Keratinocyte (primary cell): ENCODE results near the gene C6orf47. TPM values are rescaled to one million over a fixed set of nuclear protein-coding genes. Genes with fewer than 3 reads are reported as not detected.

Experiments
- DNase-seq: peaks from one replicate; pipeline ENCODE4 v3.0.0-alpha.2; 2011; ENCODE audit warnings: low read depth, missing footprints, low spot score
- FAIRE-seq: peaks from 2 replicates; lab custom pipeline; 2011; peaks lifted over from hg19 to GRCh38; lab: Jason Lieb, UNC
- H2AFZ ChIP-seq: 2 replicates; pipeline ENCODE4 v1.6.0; 2012; ENCODE audit warnings: low read length, control low read depth, inconsistent platforms; ENCODE audit not compliant: control insufficient read depth
- H3K27ac ChIP-seq: 2 replicates; pipeline ENCODE4 v1.5.1; 2011; ENCODE audit warnings: low read length; ENCODE audit not compliant: control insufficient read depth, insufficient read depth
- H3K27me3 ChIP-seq: 3 replicates; pipeline ENCODE4 v1.6.0; 2011; ENCODE audit warnings: low read length; ENCODE audit not compliant: control insufficient read depth, insufficient read depth; ENCODE audit errors: extremely low read depth
- H3K36me3 ChIP-seq, 2 experiments: 2 replicates in 1 of 2; 3 replicates in 1 of 2; pipeline ENCODE4 v1.5.1; 2011; ENCODE audit warnings: low read length in 2 of 2, mild to moderate bottlenecking in 1 of 2; ENCODE audit not compliant: control insufficient read depth in 2 of 2, insufficient read depth in 2 of 2; ENCODE audit errors: extremely low read depth in 1 of 2
- H3K4me1 ChIP-seq: 3 replicates; pipeline ENCODE4 v1.5.1; 2011; ENCODE audit warnings: low read length; ENCODE audit not compliant: control insufficient read depth, insufficient read depth; ENCODE audit errors: extremely low read depth
- H3K4me2 ChIP-seq: 3 replicates; pipeline ENCODE4 v1.6.0; 2011; ENCODE audit warnings: low read depth, low read length; ENCODE audit not compliant: control insufficient read depth, insufficient read depth; ENCODE audit errors: extremely low read depth
- H3K4me3 ChIP-seq, 3 experiments: fragments of 200-600 bp in 1 of 3; sonication (generic) in 1 of 3; 2 replicates in 2 of 3; 3 replicates in 1 of 3; pipeline ENCODE4 v1.5.1; 2011 to 2016; ENCODE audit warnings: low read length in 3 of 3, mild to moderate bottlenecking in 3 of 3, control low read depth in 2 of 3, inconsistent platforms in 1 of 3, low read depth in 1 of 3, mixed read lengths in 1 of 3, mixed run types in 1 of 3, moderate library complexity in 1 of 3; ENCODE audit not compliant: control insufficient read depth in 2 of 3, insufficient read depth in 2 of 3; ENCODE audit errors: extremely low read depth in 1 of 3
- H3K79me2 ChIP-seq: 2 replicates; pipeline ENCODE4 v1.6.0; 2012; ENCODE audit warnings: low read length; ENCODE audit not compliant: control insufficient read depth, insufficient read depth
- H3K9ac ChIP-seq: 3 replicates; pipeline ENCODE4 v1.6.0; 2011; ENCODE audit warnings: low read length; ENCODE audit not compliant: control insufficient read depth, insufficient read depth; ENCODE audit errors: extremely low read depth
- H3K9me1 ChIP-seq: 3 replicates; pipeline ENCODE4 v1.6.0; 2011; ENCODE audit warnings: low read length; ENCODE audit not compliant: control insufficient read depth, insufficient read depth; ENCODE audit errors: extremely low read depth
- H3K9me3 ChIP-seq: 2 replicates; pipeline ENCODE4 v1.5.1; 2012; ENCODE audit warnings: low read depth, low read length; ENCODE audit not compliant: control insufficient read depth
- H4K20me1 ChIP-seq: 3 replicates; pipeline ENCODE4 v1.6.0; 2011; ENCODE audit warnings: low read length; ENCODE audit not compliant: control insufficient read depth, insufficient read depth; ENCODE audit errors: extremely low read depth
- EZH2 ChIP-seq: IDR thresholded peaks from one replicate; pipeline ENCODE4 v1.6.1; 2012; ENCODE audit warnings: inconsistent platforms, mild to moderate bottlenecking, low read length, moderate library complexity
- dilution Hi-C: fragments of 300-500 bp; cut with MboI; formaldehyde crosslinking; loops from one replicate; pipeline ENCODE4 v1.7.0; 2020; ENCODE audit warnings: low sequenced_read_pairs; ENCODE audit not compliant: extremely low pct_ligation_motif_present
- polyA plus RNA-seq, 5 experiments: library from polyadenylated mRNA; depleted of rRNA in 3 of 5; stranded (reverse) in 3 of 5; stranded (forward) in 1 of 5; unstranded in 1 of 5; fragments of >200 nt; gene quantifications; 1 replicate in 1 of 5; 2 replicates in 3 of 5; 3 replicates in 1 of 5; pipeline versions ENCODE4 v1.2.1 to v1.2.3, GENCODE V29; 2011 to 2012; ENCODE audit warnings: missing spikeins in 2 of 5, low read depth in 1 of 5, low replicate concordance in 1 of 5
- TF ChIP-seq, protein P1 (sequence below), 3 experiments: IDR thresholded peaks in 1 of 3; conservative IDR thresholded peaks in 1 of 3; optimal IDR thresholded peaks in 1 of 3; 2 replicates in 2 of 3; 3 replicates in 1 of 3; pipeline versions ENCODE3 to v1.5.1; 2011; ENCODE audit warnings: low read length in 3 of 3, mild to moderate bottlenecking in 3 of 3, moderate library complexity in 2 of 3, control low read depth in 1 of 3, inconsistent platforms in 1 of 3; ENCODE audit not compliant: insufficient read depth in 2 of 3; ENCODE audit errors: extremely low read depth in 1 of 3

C6orf47 gene
- polyA plus RNA-seq, 1 donor (not counting 4 experiments of a cell fraction or from before 2014, with no cell fraction given), result 7.9 TPM

DNA sequence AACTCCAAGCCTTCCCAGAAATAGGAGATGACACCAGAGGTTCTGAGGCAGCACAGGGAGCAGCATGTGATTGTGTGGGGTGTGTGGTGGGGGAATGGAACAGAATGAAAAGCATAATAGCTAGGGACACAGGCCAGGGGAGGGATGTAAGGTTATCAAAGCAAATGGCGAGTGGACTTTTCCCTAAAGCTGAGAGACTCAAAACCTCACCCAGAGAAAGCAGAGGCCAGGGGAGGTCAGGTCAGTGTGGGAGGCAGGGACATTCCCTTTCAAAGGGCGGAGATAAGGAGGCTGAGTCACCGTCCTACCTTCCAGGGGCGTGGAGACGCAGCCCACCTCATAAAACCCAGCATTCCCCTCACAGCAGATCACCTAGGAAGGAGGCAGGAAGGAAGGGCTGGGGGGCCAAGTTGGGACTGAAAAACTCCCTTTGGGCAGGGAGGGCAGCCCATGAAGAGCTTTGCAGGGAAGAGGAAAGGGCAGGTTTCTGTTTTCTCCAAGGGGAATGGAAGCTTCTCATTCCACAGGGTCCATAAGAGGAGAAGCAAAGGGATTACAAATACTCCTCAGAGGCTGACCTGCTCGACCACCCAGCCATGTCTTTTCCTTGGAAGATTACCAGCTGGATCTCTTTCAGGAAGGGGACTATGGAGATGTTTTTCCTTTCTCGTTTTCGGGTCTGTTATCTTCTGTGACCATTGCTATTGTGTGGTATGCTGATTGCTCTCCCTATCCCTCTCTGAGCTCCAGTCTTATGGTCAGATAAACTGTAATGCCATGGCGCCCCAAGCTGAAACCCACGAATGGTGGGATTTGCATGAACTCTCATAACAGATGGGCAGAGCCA, 29.9 kb upstream of the C6orf47 start:
- TF ChIP-seq, protein P1, sequence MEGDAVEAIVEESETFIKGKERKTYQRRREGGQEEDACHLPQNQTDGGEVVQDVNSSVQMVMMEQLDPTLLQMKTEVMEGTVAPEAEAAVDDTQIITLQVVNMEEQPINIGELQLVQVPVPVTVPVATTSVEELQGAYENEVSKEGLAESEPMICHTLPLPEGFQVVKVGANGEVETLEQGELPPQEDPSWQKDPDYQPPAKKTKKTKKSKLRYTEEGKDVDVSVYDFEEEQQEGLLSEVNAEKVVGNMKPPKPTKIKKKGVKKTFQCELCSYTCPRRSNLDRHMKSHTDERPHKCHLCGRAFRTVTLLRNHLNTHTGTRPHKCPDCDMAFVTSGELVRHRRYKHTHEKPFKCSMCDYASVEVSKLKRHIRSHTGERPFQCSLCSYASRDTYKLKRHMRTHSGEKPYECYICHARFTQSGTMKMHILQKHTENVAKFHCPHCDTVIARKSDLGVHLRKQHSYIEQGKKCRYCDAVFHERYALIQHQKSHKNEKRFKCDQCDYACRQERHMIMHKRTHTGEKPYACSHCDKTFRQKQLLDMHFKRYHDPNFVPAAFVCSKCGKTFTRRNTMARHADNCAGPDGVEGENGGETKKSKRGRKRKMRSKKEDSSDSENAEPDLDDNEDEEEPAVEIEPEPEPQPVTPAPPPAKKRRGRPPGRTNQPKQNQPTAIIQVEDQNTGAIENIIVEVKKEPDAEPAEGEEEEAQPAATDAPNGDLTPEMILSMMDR (optimal IDR thresholded peaks at IDR 0.05 in 1 of 3, IDR thresholded peaks at IDR 0.05 in 1 of 3, conservative IDR thresholded peaks at IDR 0.05 in 1 of 3; ENCODE audit: extremely low read depth in 1 of 3, insufficient read depth in 2 of 3, low read length in 3 of 3), result no peak
- no peak for TF ChIP-seq EZH2
- Histone ChIP-seq H4K20me1 (no peaks in the 10 kb centered on the region), H3K9me3 (no peaks in the 10 kb centered on the region), H3K4me2 (no peak overlapping the region), H3K4me3 (no peak overlapping the region), H3K36me3 (peaks cover 22 to 46% of the 10 kb centered on the region in 2 experiments), H3K27ac (no peak overlapping the region), H3K27me3 (no peaks in the 10 kb centered on the region), H3K9ac (no peak overlapping the region), H2AFZ (no peak overlapping the region), H3K4me1 (no peaks in the 10 kb centered on the region), H3K9me1 (no peaks in the 10 kb centered on the region), H3K79me2 (no peaks in the 10 kb centered on the region)
- dilution Hi-C loops, result no loop called here
- no peak for DNase-seq
- FAIRE-seq, result no peak

DNA sequence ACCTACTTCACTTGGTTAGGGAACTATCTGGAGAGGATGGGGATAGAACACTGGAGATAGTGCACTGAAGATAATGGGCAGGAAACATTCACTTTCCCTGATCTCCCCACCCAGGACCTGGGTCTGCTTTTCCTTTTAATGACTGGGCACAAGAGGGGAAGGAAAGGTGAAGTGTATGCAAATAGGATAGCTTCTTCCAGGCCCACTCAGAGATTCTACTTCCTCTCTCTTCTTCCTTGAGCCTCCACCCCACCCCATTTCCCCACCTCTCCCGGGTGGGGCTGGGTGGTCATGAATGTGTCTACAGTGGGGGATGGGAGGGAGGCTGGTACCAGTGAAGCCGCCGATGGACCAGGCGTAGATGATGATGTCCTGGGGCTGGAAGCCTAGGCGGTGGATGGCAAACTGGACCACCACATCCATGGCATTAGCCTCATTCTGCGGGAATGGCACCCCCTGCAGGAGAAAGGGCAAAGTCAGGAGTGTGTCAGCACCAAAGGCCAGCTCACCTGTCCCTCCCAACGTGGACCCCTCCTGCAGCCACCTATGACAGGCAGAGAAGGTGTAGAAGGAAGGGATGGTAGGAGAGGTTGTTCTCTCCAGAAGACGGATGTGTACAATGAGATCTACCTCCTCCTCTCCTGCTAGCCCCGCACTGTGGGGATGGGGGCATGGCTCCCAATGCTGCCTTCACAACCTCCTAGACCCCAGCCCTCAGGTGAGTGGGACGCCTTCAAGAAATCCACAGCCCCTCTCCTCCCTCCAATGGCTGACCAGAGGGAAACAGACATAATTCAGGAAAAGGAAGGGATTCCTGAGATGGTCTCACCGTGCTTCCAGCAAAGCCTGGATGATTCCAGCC, 28.9 kb upstream of the C6orf47 start:
- H3K9ac ChIP-seq, result no peak overlapping the region
- no peaks in the 10 kb centered on the region for H4K20me1 ChIP-seq
- H2AFZ ChIP-seq, result no peak overlapping the region
- H3K9me3 ChIP-seq, result no peaks in the 10 kb centered on the region
- no peak overlapping the region for H3K4me2 ChIP-seq
- peaks cover 17 to 47% of the 10 kb centered on the region in 2 experiments for H3K36me3 ChIP-seq
- H3K79me2 ChIP-seq, result no peaks in the 10 kb centered on the region
- no peak overlapping the region for H3K27ac ChIP-seq
- H3K9me1 ChIP-seq, result no peaks in the 10 kb centered on the region
- dilution Hi-C loops, result no loop called here
- H3K4me1 ChIP-seq, result no peaks in the 10 kb centered on the region
- no peak overlapping the region for H3K4me3 ChIP-seq
- DNase-seq, result no peak
- no peaks in the 10 kb centered on the region for H3K27me3 ChIP-seq
- TF ChIP-seq, protein P1 (optimal IDR thresholded peaks at IDR 0.05 in 1 of 3, IDR thresholded peaks at IDR 0.05 in 1 of 3, conservative IDR thresholded peaks at IDR 0.05 in 1 of 3; ENCODE audit: extremely low read depth in 1 of 3, insufficient read depth in 2 of 3, low read length in 3 of 3), result peak in 2 of 3 experiments; percentile 48 to 71
- TF ChIP-seq EZH2, result no peak
- FAIRE-seq, result no peak
